Activated CD8-positive, alpha-beta memory T cell treated with anti-CD3 and anti-CD28 coated beads, Interleukin-2, amount 50 U/mL, for 4 hours (primary cell): ENCODE data around the gene ZNF853.

Experiments
- DNase-seq: peaks from one replicate; pipeline ENCODE4 v3.0.0-alpha.2; 2020

ZNF853 gene

DNA sequence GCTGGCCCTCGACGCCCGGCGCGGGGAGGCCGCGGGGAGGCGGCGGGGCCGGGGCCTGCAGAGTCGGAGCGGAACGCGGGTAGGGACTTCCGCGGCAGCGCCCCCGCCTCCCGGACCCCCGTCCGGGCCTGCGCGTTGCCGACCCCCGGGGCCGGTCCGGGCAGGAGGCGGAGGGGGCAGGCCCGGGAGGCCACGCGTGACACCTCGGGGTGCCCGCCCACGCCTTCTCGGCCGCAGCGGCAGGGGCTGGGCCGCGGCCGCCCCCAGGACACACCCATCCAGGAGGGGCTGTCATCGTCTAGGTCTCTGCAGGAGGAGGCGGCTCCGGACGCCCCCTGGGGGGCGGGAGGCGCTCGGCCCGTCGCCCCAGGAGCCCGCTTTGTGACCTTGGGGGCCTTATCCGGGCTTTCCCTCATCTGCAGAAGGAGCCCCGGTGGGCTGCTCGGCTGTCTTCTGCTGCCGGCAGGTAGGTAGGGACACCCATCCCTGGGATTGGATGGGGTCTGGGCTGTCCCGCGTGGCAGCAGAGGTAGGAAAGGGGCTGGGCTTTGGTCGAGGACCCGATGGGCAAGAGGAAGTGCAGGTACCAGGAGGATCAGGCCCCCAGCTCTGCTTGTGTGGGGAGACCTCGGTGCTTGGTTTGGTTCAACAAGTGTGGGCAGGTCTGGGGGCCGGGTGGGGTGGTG is 22.3 kb downstream of the ZNF853 start:
- peak; percentile 65 for DNase-seq

DNA sequence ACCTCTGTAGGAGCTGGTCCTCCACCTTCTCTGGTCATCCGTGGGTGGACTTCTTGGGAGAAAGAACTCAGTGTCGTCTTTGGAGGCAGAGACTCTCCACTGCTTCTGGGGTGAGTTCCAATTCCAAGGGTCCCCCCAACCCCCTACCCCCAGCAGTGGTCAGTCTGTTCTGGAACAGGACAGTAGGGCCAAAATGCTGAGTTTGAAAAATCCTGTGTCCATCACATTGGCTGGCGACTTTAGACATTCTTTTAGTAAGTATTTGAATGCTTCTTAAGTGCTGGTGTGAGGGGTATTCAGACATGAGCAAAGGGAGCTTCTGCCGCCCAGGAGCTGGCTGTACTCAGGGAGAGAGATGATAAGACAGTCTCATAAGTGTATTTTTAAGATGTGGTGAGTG is 23.6 kb downstream of the ZNF853 start:
- DNase-seq = no peak

DNA sequence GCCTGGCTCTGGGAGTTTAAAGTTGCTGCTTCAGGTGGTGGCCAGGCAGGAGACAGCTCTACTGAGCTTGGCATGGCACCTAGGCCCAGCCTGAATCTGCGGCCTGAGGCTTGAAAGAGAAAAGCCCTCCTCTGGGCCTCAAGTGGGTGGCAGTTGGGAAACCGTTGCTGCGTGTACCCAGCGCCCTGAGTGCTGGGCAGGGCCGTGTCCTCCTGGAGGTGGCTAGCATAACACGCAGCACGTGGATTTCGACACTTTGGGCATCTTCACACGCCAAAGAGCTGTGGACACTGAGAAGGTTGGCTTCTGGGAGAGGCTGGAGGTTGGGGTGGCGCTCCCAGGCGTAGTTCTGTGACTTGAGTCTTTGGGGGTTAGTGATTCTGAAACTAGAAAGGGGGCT is 24.2 kb downstream of the ZNF853 start:
- no peak for DNase-seq

- peak; percentile 28 for DNase-seq
Measured at GRCh38 chr7:6640246-6640721, 24.9 kb downstream of the ZNF853 start.

GRCh38 chr7:6641305-6642035 is 26.1 kb downstream of the ZNF853 start:
- DNase-seq = no peak

DNA sequence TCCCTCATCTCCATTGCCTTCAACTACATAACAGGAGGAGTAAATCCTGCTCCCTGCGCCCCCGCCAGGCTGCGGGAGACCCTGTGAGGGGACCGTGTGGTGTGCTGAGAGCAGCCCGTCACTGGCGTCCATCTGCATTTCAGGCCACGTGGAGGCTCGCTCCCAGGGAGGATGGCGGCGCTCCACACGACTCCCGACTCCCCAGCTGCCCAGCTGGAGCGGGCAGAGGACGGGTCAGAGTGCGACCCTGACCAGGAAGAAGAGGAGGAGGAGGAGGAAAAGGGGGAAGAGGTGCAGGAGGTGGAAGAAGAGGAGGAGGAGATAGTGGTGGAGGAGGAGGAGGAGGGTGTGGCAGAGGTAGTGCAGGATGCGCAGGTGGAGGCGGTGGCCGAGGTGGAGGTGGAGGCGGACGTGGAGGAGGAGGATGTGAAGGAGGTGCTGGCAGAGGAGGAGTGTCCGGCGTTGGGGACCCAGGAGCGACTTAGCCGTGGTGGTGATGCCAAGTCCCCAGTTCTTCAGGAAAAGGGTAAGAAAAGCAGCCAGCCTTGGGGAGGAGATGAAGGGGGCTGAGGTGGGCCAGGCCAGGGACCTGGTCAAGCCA is 26.9 kb downstream of the ZNF853 start:
- no peak for DNase-seq

DNA sequence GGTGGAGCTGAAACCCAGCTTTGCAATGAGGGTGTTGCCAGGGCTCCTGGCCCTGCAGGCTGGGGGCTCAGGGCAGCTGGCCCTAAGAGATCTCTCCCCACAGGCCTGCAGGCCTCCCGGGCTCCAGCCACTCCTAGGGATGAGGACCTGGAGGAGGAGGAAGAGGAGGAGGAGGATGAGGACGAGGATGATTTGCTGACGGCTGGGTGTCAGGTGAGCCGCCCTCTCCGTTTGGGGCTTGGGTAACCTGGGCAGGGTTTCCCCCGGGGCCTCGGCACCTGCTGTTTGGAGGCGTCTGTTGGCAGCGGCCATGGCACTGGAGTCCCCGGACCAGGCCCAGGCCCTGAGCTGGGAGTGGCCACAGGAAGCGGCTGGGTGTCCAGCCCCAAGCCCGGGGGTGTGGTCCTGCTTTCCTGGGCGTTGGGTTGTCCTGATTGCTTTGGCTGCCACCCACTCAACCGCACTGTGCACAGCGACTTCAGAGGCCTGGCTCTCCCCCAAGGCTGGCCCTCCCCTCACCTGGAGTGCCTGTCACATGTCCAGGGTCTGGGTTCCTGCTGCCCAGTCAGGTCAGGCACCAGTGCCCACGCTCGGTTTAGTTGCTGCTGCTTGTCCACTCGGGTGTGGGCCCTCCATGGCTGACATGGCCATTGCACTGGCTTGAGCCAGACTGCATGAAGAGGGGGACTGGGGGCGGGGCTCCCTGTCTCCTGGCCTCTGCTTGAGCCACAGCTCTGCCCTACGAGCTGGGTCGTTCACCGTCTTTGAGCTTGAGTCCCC is 27.6 kb downstream of the ZNF853 start:
- DNase-seq = no peak

DNA sequence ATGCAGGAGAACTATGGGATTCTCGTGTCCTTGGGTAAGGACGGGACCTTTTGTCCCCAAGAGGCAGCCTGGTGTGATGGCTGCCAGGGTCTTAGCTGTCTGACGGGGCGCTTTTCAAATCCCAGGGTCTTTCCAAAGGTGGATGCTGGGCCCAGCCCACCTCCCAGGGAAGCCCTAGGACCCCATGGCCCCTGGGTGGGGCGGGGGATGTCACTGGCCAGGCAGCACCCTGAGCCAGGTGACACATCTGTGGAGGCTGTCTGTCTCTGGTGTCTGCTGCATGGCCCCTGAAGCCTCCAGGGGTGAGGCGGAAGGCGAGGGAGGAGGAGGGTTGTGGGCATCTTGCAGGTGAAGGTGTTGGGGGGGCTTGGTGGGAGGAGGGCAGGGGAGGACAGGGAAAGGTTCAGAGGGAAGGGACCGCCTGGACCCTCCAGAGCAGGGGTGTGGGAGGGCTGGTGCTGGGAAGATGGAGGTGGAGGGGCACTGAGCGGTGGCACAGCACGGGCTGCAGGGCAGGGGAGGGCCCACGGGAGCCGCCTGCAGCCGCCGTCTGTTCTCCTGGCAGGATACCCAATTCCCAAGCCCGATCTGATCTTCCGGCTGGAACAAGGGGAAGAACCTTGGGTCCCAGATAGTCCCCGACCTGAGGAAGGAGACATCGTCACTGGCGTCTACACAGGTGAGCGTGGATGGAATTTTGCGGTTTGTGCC is 28.7 kb downstream of the ZNF853 start:
- DNase-seq = no peak

DNA sequence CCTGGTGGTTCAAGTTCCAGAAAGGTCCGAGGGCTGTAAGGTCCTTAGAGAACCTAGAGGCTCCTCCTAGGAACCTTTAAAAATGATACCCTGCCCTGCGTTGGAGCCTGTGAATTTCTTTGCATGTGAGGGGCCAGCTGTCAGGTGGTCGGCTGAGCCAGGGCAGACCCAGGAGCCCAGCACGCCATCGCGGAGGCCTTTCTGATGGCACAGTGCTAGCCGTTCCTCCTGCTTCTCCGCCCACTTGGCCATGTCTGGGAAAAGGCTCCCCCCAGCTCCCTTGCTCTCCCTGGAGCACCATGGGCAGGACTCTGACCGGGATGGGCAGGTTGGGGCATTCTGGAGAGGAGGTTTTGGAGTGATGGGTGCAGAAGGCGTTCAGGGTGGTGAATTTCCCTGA is 29.3 kb downstream of the ZNF853 start:
- DNase-seq = no peak

GRCh38 chr7:6646465-6646864 is 31.1 kb downstream of the ZNF853 start:
- DNase-seq = no peak

DNA sequence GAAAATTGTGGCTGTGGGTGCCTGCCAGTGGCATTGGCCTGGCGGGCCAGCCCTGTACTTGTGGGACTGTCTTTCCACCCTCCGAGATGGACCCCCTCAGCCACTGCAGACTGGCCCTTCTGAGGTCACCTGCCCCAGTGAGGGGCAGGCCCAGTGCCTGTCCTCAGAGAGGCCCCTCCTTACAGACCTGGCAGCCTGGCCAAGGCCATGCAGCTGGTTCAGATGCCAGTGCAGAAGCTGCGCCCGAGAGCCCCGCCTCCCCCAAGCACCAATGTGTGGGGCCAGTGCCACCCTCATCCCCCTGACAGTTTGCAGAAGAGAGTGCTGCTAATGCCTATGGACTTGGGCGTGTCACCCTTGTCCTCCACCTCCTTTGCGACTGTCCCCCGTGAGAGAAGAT is 31.7 kb downstream of the ZNF853 start:
- DNase-seq = no peak

- DNase-seq = no peak
Measured at GRCh38 chr7:6647541-6647940, 32.1 kb downstream of the ZNF853 start.

DNA sequence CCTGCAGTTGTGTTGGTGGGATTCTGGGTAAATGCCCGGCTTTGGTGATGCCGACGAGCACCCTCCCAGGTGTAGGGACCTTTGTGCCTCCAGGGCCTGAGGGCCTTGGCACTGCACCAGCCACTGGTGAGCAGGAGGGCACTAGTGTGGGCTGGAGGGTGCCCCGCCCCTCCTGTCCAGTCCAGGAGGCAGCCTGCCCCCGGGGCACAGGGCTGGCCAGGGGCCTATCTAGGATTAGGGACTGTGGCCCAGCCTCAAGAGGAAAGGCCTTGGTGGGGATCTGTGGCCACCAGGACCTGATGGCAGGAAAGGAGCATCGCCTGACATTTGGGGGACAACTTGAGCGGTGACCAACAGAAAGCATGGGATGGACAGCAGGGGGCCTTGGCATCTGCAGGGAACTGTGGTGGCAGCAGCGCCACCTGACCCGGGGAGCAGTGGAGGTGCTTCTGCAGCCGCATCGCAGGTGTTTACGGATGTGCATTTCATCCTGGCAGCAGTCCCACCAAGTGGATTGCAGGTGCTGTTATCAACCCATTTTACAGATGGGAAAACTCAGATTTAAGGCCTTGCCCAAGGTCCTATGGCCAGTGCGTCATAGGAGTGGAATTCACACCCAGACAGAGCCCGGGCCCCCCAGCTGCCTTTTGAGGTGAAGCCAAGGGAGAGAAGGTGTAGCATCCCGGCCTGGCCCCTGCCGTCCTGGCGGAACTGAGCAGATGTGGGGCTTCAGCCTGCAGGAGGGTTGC is 32.8 kb downstream of the ZNF853 start:
- DNase-seq = no peak

- no peak for DNase-seq
Measured at GRCh38 chr7:6648815-6649104, 33.4 kb downstream of the ZNF853 start.

GRCh38 chr7:6649241-6649961 is 34.0 kb downstream of the ZNF853 start:
- DNase-seq = no peak

DNA sequence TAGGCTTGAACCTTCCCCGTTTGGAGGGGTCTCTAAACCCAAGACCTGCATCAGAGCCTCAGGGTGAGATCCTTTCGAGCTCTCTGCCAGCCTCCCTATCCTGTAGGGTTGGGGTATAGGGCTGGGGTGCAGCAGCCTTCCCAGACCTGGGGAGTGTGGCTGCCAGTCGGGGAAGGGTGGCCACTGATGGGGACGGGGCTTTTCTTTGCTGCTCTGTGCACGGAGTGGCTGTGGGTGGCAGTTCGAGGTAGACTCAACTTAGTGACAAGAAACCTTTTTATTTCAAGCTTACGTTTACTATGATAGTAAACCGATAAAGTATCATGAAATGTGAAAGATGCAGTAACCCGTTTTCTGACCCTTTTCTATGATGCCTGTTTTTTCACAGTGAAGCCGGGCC is 34.7 kb downstream of the ZNF853 start:
- no peak for DNase-seq

DNA sequence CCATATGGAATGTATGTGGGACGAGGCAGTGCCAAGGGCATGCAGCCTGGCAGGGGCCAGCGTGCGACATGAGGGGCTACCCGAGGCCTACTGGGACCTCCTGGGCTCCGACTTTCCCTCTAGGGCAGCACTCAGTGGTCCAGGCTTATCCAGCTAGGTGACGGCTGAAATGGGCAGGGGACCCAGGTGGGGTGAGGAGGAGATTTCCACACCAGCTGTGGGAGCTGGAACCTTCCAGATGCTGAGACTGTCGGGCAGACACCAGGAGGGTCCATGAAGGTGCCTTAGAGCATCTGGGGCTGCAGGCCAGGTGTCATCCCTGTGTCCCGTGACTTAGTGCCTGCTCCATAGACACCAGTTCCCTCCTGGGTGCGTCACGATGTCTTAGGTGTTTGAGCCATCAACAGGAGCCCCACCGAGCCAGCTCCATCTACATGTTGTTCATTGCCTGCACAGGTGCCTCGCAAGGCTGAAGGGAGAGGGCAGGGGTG is 35.2 kb downstream of the ZNF853 start:
- DNase-seq = no peak

DNA sequence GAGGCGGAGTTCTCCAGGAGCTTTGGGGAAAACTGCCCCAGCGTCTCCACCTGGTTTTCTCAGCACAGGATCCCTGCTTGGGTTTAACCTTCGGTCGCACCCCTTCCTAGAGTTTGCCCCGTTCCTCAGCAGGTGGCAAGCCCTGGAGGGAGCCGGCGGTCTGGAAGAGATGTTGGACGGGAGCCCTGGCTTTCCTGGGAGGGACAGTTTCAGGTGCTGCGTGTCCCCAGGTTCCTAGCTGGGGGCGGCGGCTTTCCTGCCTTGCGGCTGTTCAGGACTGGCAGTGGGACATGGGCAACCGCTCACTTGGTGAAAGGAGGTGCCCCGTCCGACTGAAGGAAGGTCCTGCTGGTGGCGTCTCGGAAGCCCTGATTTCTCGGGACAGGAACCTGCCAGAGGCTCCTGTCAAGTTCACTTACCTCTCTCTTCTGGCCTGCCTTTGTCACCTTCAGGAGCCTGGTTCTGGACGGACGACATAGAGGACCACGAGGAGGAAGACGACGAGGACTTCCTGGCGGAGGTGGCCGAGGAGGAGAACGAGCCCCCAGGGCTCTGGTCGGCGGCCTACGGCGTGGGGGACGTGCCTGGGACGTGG is 36.5 kb downstream of the ZNF853 start:
- no peak for DNase-seq

DNA sequence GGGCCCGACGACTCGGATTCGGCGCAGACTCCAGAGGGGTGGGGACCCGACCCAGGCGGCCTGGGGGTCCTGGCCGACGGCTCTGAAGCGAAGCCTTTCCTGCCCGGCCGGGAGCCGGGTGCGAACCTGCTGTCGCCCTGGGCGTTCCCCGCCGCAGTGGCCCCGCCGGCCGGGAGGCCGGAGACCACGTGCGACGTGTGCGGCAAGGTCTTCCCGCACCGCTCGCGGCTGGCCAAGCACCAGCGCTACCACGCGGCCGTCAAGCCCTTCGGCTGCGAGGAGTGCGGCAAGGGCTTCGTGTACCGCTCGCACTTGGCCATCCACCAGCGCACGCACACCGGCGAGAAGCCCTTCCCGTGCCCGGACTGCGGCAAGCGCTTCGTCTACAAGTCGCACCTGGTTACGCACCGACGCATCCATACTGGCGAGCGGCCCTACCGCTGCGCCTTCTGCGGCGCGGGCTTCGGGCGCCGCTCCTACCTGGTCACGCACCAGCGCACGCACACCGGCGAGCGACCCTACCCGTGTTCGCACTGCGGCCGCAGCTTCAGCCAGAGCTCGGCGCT is 37.1 kb downstream of the ZNF853 start:
- no peak for DNase-seq
